Measurements from ENCODE around the gene SCCPDH.

SCCPDH gene

GRCh38 chr1:246753670-246754535, 29.7 kb downstream of the SCCPDH start:
- peak; percentile 56 for DNase-seq

- DNase-seq: no peak
Observed at GRCh38 chr1:246755419-246755818, 31.2 kb downstream of the SCCPDH start.

- DNase-seq: no peak
Observed at GRCh38 chr1:246760422-246761347, 36.5 kb downstream of the SCCPDH start.

GRCh38 chr1:246761396-246761795, 37.2 kb downstream of the SCCPDH start:
- no peak for DNase-seq

- no peak for DNase-seq
Observed at GRCh38 chr1:246765521-246765920, 41.3 kb downstream of the SCCPDH start.

GRCh38 chr1:246768403-246769020, 44.3 kb downstream of the SCCPDH start:
- no peak for DNase-seq

- no peak for DNase-seq
Observed at GRCh38 chr1:246769306-246769705, 45.1 kb downstream of the SCCPDH start.

GRCh38 chr1:246771366-246771765, 47.2 kb downstream of the SCCPDH start:
- DNase-seq: no peak

- DNase-seq: no peak
Observed at GRCh38 chr1:246772686-246773085, 48.5 kb downstream of the SCCPDH start.

- no peak for DNase-seq
Observed at GRCh38 chr1:246773213-246773641, 49.0 kb downstream of the SCCPDH start.

- no peak for DNase-seq
Observed at GRCh38 chr1:246775531-246776385, 51.5 kb downstream of the SCCPDH start.

- no peak for DNase-seq
Observed at GRCh38 chr1:246776923-246777322, 52.7 kb downstream of the SCCPDH start.

GRCh38 chr1:246778663-246779062, 54.5 kb downstream of the SCCPDH start:
- no peak for DNase-seq

- no peak for DNase-seq
Observed at GRCh38 chr1:246779561-246780175, 55.5 kb downstream of the SCCPDH start.

- DNase-seq: no peak
Observed at GRCh38 chr1:246780264-246780663, 56.1 kb downstream of the SCCPDH start.

GRCh38 chr1:246781212-246781611, 57.0 kb downstream of the SCCPDH start:
- no peak for DNase-seq

- DNase-seq: no peak
Observed at GRCh38 chr1:246782120-246782900, 58.1 kb downstream of the SCCPDH start.

GRCh38 chr1:246784621-246785493, 60.6 kb downstream of the SCCPDH start:
- DNase-seq: peak; percentile 14

- DNase-seq: no peak
Observed at GRCh38 chr1:246785494-246786111, 61.4 kb downstream of the SCCPDH start.
